ENCODE measurements around the gene PTPRG. TPM values are rescaled to one million over a fixed set of nuclear protein-coding genes. Genes with fewer than 3 reads are reported as not detected.

Gene PTPRG
- total and polyA plus RNA-seq, 2 experiments from 2014 or later: 15.2 to 45.7 TPM

DNA sequence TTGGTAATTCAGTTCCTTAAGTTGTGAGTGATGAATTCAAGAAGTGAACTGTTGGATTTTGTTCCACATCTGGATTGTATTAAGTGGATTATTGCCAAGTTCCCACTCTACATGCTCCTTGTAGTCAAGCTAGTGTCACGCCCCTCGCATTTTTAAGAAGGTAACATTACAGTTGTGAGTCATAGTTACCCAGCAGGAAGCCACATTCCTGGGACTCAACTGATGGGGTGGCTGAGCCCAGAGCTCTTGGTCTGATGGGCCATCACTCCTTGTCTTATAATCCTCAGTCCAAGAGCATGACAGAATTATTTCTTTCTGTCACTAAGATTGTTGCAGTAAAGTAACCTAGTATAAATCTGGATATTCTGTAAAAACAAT, 102.7 kb downstream of the PTPRG start:
- no peaks in the 10 kb centered on the region for H3K36me3 ChIP-seq
- peaks cover 14% of the 10 kb centered on the region for H3K4me1 ChIP-seq (ENCODE audit: low read depth)
- H3K27ac ChIP-seq: no peak overlapping the region
- DNase-seq (ENCODE audit: low read depth in 1 of 2, low spot score in 1 of 2): peak in 1 of 2 donors; percentile 88
- no peaks in the 10 kb centered on the region for H3K27me3 ChIP-seq
- no peak for TF ChIP-seq CTCF (IDR thresholded peaks at IDR 0.05; ENCODE audit: low read depth, low read length)
- H3K9me3 ChIP-seq (ENCODE audit: low read depth): no peaks in the 10 kb centered on the region
- no peak overlapping the region for H3K4me3 ChIP-seq

DNA sequence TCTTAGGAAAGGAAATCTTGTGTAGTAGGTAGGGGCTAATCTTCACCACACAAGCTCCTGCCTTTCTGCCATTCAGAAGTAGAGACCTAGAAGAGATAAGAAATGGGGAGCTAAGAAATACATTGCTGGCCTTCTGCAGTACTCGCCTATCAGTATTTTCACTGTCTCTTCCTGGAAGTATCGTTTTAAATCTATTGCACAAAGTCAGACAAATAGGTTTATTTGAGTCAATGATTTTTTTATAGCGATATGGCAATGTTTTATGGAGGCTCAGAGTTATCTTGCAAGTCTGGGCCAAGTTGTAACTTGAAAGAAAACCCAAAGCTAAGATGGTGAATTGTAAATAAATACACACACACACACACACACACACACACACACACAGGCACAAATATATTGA, 103.8 kb downstream of the PTPRG start:
- no peak overlapping the region for H3K27ac ChIP-seq
- peaks cover 20% of the 10 kb centered on the region for H3K4me1 ChIP-seq (ENCODE audit: low read depth)
- no peak overlapping the region for H3K4me3 ChIP-seq
- no peaks in the 10 kb centered on the region for H3K36me3 ChIP-seq
- no peaks in the 10 kb centered on the region for H3K27me3 ChIP-seq
- DNase-seq (ENCODE audit: low read depth in 1 of 2, low spot score in 1 of 2): no peak
- H3K9me3 ChIP-seq (ENCODE audit: low read depth): no peaks in the 10 kb centered on the region
- TF ChIP-seq CTCF (IDR thresholded peaks at IDR 0.05; ENCODE audit: low read depth, low read length): no peak

DNA sequence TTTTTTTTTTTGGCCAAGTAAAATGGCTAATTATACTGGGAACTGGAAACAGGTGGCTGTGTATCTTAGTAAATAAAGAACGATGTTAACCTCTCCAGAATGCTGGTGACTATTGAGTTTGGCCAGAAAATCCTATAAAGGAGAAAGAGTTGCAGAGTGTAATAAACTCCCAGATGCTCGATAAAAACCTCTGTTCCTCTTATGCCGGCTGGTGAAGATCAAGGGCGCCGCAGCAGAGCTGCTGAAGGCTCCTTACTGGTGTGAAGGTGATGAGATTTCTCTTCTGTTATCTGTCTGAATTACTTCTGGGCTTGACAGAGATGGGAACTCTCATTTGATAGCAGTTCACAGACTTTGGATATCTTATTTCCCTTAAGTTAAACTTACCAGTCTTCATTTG, 104.6 kb downstream of the PTPRG start:
- no peak for DNase-seq (ENCODE audit: low read depth in 1 of 2, low spot score in 1 of 2)
- H3K36me3 ChIP-seq: no peaks in the 10 kb centered on the region
- H3K9me3 ChIP-seq (ENCODE audit: low read depth): no peaks in the 10 kb centered on the region
- H3K27me3 ChIP-seq: no peaks in the 10 kb centered on the region
- no peak for TF ChIP-seq CTCF (IDR thresholded peaks at IDR 0.05; ENCODE audit: low read depth, low read length)
- H3K27ac ChIP-seq: no peak overlapping the region
- H3K4me1 ChIP-seq (ENCODE audit: low read depth): peaks cover 20% of the 10 kb centered on the region
- H3K4me3 ChIP-seq: no peak overlapping the region

GRCh38 chr3:61666615-61667330, 105.4 kb downstream of the PTPRG start:
- no peak for TF ChIP-seq CTCF (IDR thresholded peaks at IDR 0.05; ENCODE audit: low read depth, low read length)
- Histone ChIP-seq H3K36me3 (no peaks in the 10 kb centered on the region), H3K4me3 (no peak overlapping the region), H3K4me1 (ENCODE audit: low read depth) (peaks cover 20% of the 10 kb centered on the region), H3K9me3 (ENCODE audit: low read depth) (no peaks in the 10 kb centered on the region), H3K27me3 (no peaks in the 10 kb centered on the region), H3K27ac (no peak overlapping the region)
- DNase-seq (ENCODE audit: low read depth in 1 of 2, low spot score in 1 of 2): no peak

DNA sequence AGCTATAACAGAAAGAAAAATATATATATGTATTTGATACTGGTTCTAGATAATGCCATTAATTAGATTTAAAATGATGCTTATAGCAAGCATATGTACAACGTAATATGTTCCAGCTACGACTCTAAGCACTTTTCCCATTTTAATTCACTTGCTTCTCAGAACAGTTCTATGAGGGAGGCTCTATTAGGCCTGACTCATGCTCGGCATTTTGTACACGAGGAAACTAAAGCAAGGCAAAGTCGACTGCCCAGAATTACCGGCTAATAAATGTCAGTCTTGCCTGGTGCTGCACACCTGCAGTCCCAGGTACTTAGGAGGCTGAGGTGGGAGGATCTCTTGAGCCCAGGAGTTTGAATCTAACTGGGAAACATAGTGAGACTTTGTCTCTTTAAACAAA, 106.0 kb downstream of the PTPRG start:
- no peaks in the 10 kb centered on the region for H3K27me3 ChIP-seq
- no peak for DNase-seq (ENCODE audit: low read depth in 1 of 2, low spot score in 1 of 2)
- no peaks in the 10 kb centered on the region for H3K9me3 ChIP-seq (ENCODE audit: low read depth)
- peaks cover 20% of the 10 kb centered on the region for H3K4me1 ChIP-seq (ENCODE audit: low read depth)
- H3K4me3 ChIP-seq: no peak overlapping the region
- no peak for TF ChIP-seq CTCF (IDR thresholded peaks at IDR 0.05; ENCODE audit: low read depth, low read length)
- H3K27ac ChIP-seq: no peak overlapping the region
- H3K36me3 ChIP-seq: no peaks in the 10 kb centered on the region
